CD14-positive monocyte (primary cell): ENCODE measurements around the gene CLCF1. TPM values are rescaled to one million over a fixed set of nuclear protein-coding genes. Genes with fewer than 3 reads are reported as not detected.
A peak's percentile ranks its signal among the peaks of the same experiment; 100 is the strongest.

ENCODE experiments used
- DNase-seq, 3 donors: peaks; one replicate each; pipeline ENCODE4 v3.0.0-alpha.2; 2011 to 2022
- H2AFZ ChIP-seq: 2 replicates; pipeline ENCODE4 v1.6.0; 2012; ENCODE audit warnings: mild to moderate bottlenecking, low read depth, low read length, inconsistent platforms; ENCODE audit not compliant: insufficient read depth, poor library complexity, severe bottlenecking
- H3K27ac ChIP-seq, 2 donors: 1 replicate in 1 of 2; 2 replicates in 1 of 2; pipeline ENCODE4 v1.5.1; 2012 to 2013; ENCODE audit warnings: low read length in 2 of 2, control low read depth in 1 of 2, inconsistent platforms in 1 of 2, low read depth in 1 of 2, mild to moderate bottlenecking in 1 of 2
- H3K27me3 ChIP-seq, 2 donors: one replicate each; pipeline versions ENCODE4 v1.6.0 to v1.6.1; 2011 to 2013; ENCODE audit warnings: low read length in 2 of 2; ENCODE audit not compliant: control insufficient read depth in 2 of 2, insufficient read depth in 2 of 2
- H3K36me3 ChIP-seq, 2 donors: replicated peaks in 1 of 2; 1 replicate in 1 of 2; 2 replicates in 1 of 2; pipeline versions ENCODE4 v1.5.1 to v1.6.1; 2012 to 2013; ENCODE audit warnings: low read length in 2 of 2, control low read depth in 1 of 2, inconsistent platforms in 1 of 2, mild to moderate bottlenecking in 1 of 2; ENCODE audit not compliant: insufficient read depth in 2 of 2, control insufficient read depth in 1 of 2
- H3K4me1 ChIP-seq, 2 donors: 1 replicate in 1 of 2; 2 replicates in 1 of 2; pipeline versions ENCODE4 v1.5.1 to v1.6.1; 2012 to 2013; ENCODE audit warnings: low read length in 2 of 2, control low read depth in 1 of 2, inconsistent platforms in 1 of 2, mild to moderate bottlenecking in 1 of 2, moderate library complexity in 1 of 2; ENCODE audit not compliant: insufficient read depth in 2 of 2, control insufficient read depth in 1 of 2
- H3K4me2 ChIP-seq: replicated peaks from 2 replicates; pipeline ENCODE3; 2012; ENCODE audit warnings: low read length, moderate library complexity, mild to moderate bottlenecking; ENCODE audit not compliant: poor library complexity, severe bottlenecking; ENCODE audit errors: extremely low read depth
- H3K4me3 ChIP-seq, 3 experiments: fragments of 200-600 bp in 1 of 3; sonication (generic) in 1 of 3; replicated peaks in 1 of 3; 1 replicate in 2 of 3; 2 replicates in 1 of 3; pipeline ENCODE4 v1.5.1; 2011 to 2013; ENCODE audit warnings: low read length in 3 of 3, mild to moderate bottlenecking in 3 of 3, control low read depth in 2 of 3, low read depth in 2 of 3, inconsistent platforms in 1 of 3, moderate library complexity in 1 of 3
- H3K79me2 ChIP-seq: 2 replicates; pipeline ENCODE4 v1.6.0; 2012; ENCODE audit warnings: mild to moderate bottlenecking, control low read depth, inconsistent platforms, low read length, moderate library complexity; ENCODE audit not compliant: insufficient read depth
- H3K9ac ChIP-seq: 2 replicates; pipeline ENCODE4 v1.6.0; 2017; ENCODE audit warnings: low read length, mild to moderate bottlenecking; ENCODE audit not compliant: insufficient read depth, poor library complexity, severe bottlenecking
- H3K9me3 ChIP-seq, 2 donors: replicated peaks in 1 of 2; 1 replicate in 1 of 2; 2 replicates in 1 of 2; pipeline versions ENCODE4 v1.5.1 to v1.6.1; 2012 to 2013; ENCODE audit warnings: low read length in 2 of 2, control low read depth in 1 of 2; ENCODE audit not compliant: control insufficient read depth in 1 of 2, insufficient read depth in 1 of 2
- H4K20me1 ChIP-seq: 2 replicates; pipeline ENCODE4 v1.6.0; 2012; ENCODE audit warnings: mild to moderate bottlenecking, low read length, control low read depth, moderate library complexity; ENCODE audit not compliant: insufficient read depth
- H3K27ac Mint-ChIP-seq, 7 donors: one replicate each; pipeline ENCODE4 v1.8.0; 2020; ENCODE audit warnings: mild to moderate bottlenecking in 7 of 7, mixed read lengths in 7 of 7, moderate library complexity in 6 of 7, inconsistent platforms in 2 of 7
- H3K27me3 Mint-ChIP-seq, 3 donors: one replicate each; pipeline ENCODE4 v1.8.0; 2021 to 2022; ENCODE audit warnings: low read depth in 3 of 3, mild to moderate bottlenecking in 3 of 3, mixed read lengths in 3 of 3, moderate library complexity in 3 of 3, inconsistent platforms in 1 of 3
- H3K36me3 Mint-ChIP-seq, 2 donors: one replicate each; pipeline ENCODE4 v1.8.0; 2020; ENCODE audit warnings: mixed read lengths in 2 of 2, inconsistent platforms in 1 of 2, mild to moderate bottlenecking in 1 of 2
- H3K4me1 Mint-ChIP-seq: one replicate; pipeline ENCODE4 v1.8.0; 2020; ENCODE audit warnings: mild to moderate bottlenecking, mixed read lengths
- H3K4me3 Mint-ChIP-seq, 2 donors: one replicate each; pipeline ENCODE4 v1.8.0; 2020; ENCODE audit warnings: mild to moderate bottlenecking in 2 of 2, mixed read lengths in 2 of 2, moderate library complexity in 1 of 2
- H3K9me3 Mint-ChIP-seq, 7 donors: one replicate each; pipeline ENCODE4 v1.8.0; 2020 to 2022; ENCODE audit warnings: mixed read lengths in 7 of 7, mild to moderate bottlenecking in 6 of 7, moderate library complexity in 6 of 7, inconsistent platforms in 2 of 7
- WGBS: methylation state at CpG from one replicate; pipeline ENCODE4 v1.1.5; 2013; ENCODE audit warnings: missing lambda C conversion rate; ENCODE audit not compliant: insufficient coverage; 5-methylcytosine and 5-hydroxymethylcytosine counted together
- intact Hi-C, 2 donors: fragments of 100-400 bp; cut with micrococcal nuclease; formaldehyde crosslinking; loops; one replicate each; pipeline versions ENCODE4 v1.15.0 to v1.15.1; 2023
- polyA plus RNA-seq, 3 donors: library from polyadenylated mRNA; depleted of rRNA in 1 of 3; unstranded in 2 of 3; stranded (reverse) in 1 of 3; fragments of 300-500 nt in 2 of 3; fragments of >200 nt in 1 of 3; fragmentation: Illumina TruSeq in 2 of 3; gene quantifications; 1 replicate in 2 of 3; 2 replicates in 1 of 3; pipeline ENCODE4 v1.2.3, GENCODE V29; 2012 to 2021
- TF ChIP-seq, protein P1 (sequence below): fragments of 200-600 bp; IDR thresholded peaks from one replicate; pipeline ENCODE4 v1.8.0; 2022; ENCODE audit warnings: antibody characterized with exemption, mild to moderate bottlenecking

The CLCF1 gene
- polyA plus RNA-seq, 3 donors, result 0.44 to 14.8 (median 0.94) TPM

DNA sequence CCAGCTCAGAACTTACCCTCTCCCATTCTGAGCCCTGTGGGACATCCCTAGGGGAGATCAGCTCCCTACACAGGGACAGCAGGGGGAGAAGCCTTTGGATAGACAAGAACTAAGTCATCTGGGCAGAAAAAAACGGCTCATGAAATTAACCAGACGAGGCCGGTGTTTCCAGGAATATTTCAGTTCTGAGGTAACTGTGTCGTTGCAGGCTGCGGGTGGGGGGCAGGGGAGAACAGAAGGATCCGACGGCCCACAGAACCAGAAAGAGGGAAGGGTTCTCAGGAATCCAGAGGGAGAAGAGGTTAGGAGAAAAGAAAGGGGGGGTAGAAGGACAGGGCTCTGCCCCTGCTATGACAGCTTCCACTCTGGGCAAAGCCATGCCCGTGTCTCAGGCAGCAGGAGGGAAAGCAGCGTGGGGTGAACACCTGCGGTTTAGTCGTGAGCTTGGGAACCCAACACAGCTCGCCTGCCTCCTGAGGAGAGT is 3.6 kb downstream of the CLCF1 start:
- peaks cover 74% of the 10 kb centered on the region for H3K4me1 Mint-ChIP-seq
- peaks cover 10% of the 10 kb centered on the region for H4K20me1 ChIP-seq

DNA sequence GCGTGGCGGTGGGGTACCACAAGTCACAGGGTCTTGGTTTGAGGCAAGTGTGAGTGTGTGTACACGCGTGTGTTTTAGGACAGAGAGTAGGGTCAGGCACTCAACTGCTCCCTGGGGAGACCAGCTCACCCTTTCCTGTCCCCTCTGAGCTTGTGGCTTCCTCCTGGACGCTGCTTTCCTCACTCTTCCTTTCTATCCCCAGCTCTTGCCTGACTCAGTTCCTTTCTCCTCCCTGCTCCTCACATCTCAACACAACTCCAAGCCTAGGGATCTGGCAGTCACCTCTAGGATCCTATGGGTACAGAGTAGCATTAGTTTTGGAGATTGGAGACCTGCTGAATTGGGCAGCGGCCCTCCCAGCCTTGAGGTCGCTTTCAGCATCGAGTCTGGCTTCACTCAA is 4.1 kb downstream of the CLCF1 start:
- H3K4me3 ChIP-seq, result no peak overlapping the region
- peaks cover 10% of the 10 kb centered on the region for H4K20me1 ChIP-seq
- peaks cover 0 to 5% (median 0%) of the 10 kb centered on the region in 7 donors for H3K9me3 Mint-ChIP-seq
- peaks cover 4 to 33% (median 22%) of the 10 kb centered on the region in 3 donors for H3K27me3 Mint-ChIP-seq
- DNase-seq, result no peak
- TF ChIP-seq, protein P1, sequence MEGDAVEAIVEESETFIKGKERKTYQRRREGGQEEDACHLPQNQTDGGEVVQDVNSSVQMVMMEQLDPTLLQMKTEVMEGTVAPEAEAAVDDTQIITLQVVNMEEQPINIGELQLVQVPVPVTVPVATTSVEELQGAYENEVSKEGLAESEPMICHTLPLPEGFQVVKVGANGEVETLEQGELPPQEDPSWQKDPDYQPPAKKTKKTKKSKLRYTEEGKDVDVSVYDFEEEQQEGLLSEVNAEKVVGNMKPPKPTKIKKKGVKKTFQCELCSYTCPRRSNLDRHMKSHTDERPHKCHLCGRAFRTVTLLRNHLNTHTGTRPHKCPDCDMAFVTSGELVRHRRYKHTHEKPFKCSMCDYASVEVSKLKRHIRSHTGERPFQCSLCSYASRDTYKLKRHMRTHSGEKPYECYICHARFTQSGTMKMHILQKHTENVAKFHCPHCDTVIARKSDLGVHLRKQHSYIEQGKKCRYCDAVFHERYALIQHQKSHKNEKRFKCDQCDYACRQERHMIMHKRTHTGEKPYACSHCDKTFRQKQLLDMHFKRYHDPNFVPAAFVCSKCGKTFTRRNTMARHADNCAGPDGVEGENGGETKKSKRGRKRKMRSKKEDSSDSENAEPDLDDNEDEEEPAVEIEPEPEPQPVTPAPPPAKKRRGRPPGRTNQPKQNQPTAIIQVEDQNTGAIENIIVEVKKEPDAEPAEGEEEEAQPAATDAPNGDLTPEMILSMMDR, result no peak
- H3K9ac ChIP-seq, result no peak overlapping the region
- H3K27me3 ChIP-seq, result no peaks in the 10 kb centered on the region
- H3K4me1 Mint-ChIP-seq, result peaks cover 72% of the 10 kb centered on the region
- H3K36me3 Mint-ChIP-seq, result peaks cover 39 to 44% of the 10 kb centered on the region in 2 donors
- 82% methylated on average over 8 of the region's 8 CpGs for WGBS
- H3K79me2 ChIP-seq, result peaks cover 36% of the 10 kb centered on the region
- H3K9me3 ChIP-seq, result no peaks in the 10 kb centered on the region
- H3K4me3 Mint-ChIP-seq, result peak overlapping the region in 1 of 2 donors; percentile 4
- intact Hi-C loops, result no loop called here
- no peak overlapping the region for H2AFZ ChIP-seq
- peaks cover 3 to 16% of the 10 kb centered on the region in 2 donors for H3K36me3 ChIP-seq
- no peak overlapping the region for H3K4me2 ChIP-seq
- H3K4me1 ChIP-seq, result peaks cover 46 to 67% of the 10 kb centered on the region in 2 donors
- H3K27ac ChIP-seq, result no peak overlapping the region
- peak overlapping the region in 1 of 7 donors; percentile 79 for H3K27ac Mint-ChIP-seq

More for the DNA sequence above, 3.6 kb downstream of the CLCF1 start:
- Histone ChIP-seq H3K79me2 (peaks cover 36% of the 10 kb centered on the region), H3K9ac (no peak overlapping the region), H3K4me3 (no peak overlapping the region), H3K4me2 (no peak overlapping the region), H3K27me3 (no peaks in the 10 kb centered on the region), H3K36me3 (peaks cover 3 to 10% of the 10 kb centered on the region in 2 donors), H3K4me1 (peaks cover 52 to 69% of the 10 kb centered on the region in 2 donors), H3K27ac (no peak overlapping the region), H2AFZ (no peak overlapping the region), H3K9me3 (no peaks in the 10 kb centered on the region)
- Mint-ChIP-seq H3K27me3 (peaks cover 4 to 33% (median 22%) of the 10 kb centered on the region in 3 donors), H3K36me3 (peaks cover 34 to 38% of the 10 kb centered on the region in 2 donors), H3K9me3 (peaks cover 0 to 5% (median 0%) of the 10 kb centered on the region in 7 donors), H3K4me3 (peak overlapping the region in 1 of 2 donors; percentile 26), H3K27ac (peak overlapping the region in 3 of 7 donors; percentile 28 to 50 (median 32))
- DNase-seq, result no peak
- 56% methylated on average over 8 of the region's 12 CpGs for WGBS
- intact Hi-C loops, result loop anchor here (2.0 to 5.0 kb wide), 2 partner anchors 13 to 98 kb away; no protein-coding TSS in a partner anchor
- TF ChIP-seq, protein P1, result no peak
